GM23338 (cell line): ENCODE results near the gene CHN2. TPM values are rescaled to one million over a fixed set of nuclear protein-coding genes. Genes with fewer than 3 reads are reported as not detected.

ENCODE experiments used
- ATAC-seq: fragments of 200-7000 bp; cut with Tn5 transposase; 3 replicates; pipeline ENCODE4 v1.9.1; 2020
- DNase-seq: peaks from one replicate; pipeline ENCODE4 v3.0.0-alpha.2; 2015; ENCODE audit warnings: low spot score
- H2AFZ ChIP-seq: fragments of 200-600 bp; sonication (generic); 2 replicates; pipeline ENCODE4 v1.8.0; 2016; ENCODE audit warnings: antibody characterized with exemption, mild to moderate bottlenecking, moderate library complexity
- H3F3A ChIP-seq: fragments of 200-600 bp; sonication (generic); replicated peaks from 2 replicates; pipeline ENCODE4 v1.8.0; 2017; ENCODE audit warnings: antibody characterized with exemption, mixed run types, low read depth
- H3K27ac ChIP-seq: fragments of 200-600 bp; sonication (generic); 2 replicates; pipeline ENCODE4 v1.6.1; 2016; ENCODE audit warnings: low read depth
- H3K27me3 ChIP-seq: fragments of 200-600 bp; sonication (generic); 2 replicates; pipeline ENCODE4 v1.8.0; 2016; ENCODE audit warnings: mild to moderate bottlenecking, mixed run types, moderate library complexity; ENCODE audit not compliant: insufficient read depth
- H3K36me3 ChIP-seq: fragments of 200-600 bp; sonication (generic); 2 replicates; pipeline ENCODE4 v1.8.0; 2016; ENCODE audit warnings: mild to moderate bottlenecking; ENCODE audit not compliant: insufficient read depth
- H3K4me1 ChIP-seq: fragments of 200-600 bp; sonication (generic); 2 replicates; pipeline ENCODE4 v1.8.0; 2016; ENCODE audit warnings: mild to moderate bottlenecking, moderate library complexity; ENCODE audit not compliant: insufficient read depth
- H3K4me2 ChIP-seq: fragments of 200-600 bp; sonication (generic); 2 replicates; pipeline ENCODE4 v1.7.1; 2017; ENCODE audit warnings: mixed run types
- H3K4me3 ChIP-seq: fragments of 200-600 bp; sonication (generic); 2 replicates; pipeline ENCODE4 v1.6.1; 2016; ENCODE audit warnings: mixed run types
- H3K79me2 ChIP-seq: fragments of 200-600 bp; sonication (generic); replicated peaks from 2 replicates; pipeline ENCODE4 v1.8.0; 2017; ENCODE audit warnings: mild to moderate bottlenecking; ENCODE audit not compliant: insufficient read depth
- H3K9me2 ChIP-seq: fragments of 200-600 bp; sonication (generic); 2 replicates; pipeline ENCODE4 v1.8.0; 2017; ENCODE audit not compliant: insufficient read depth
- H4K20me1 ChIP-seq: fragments of 200-600 bp; sonication (generic); replicated peaks from 2 replicates; pipeline ENCODE4 v1.8.0; 2017; ENCODE audit warnings: mild to moderate bottlenecking; ENCODE audit not compliant: insufficient read depth
- H3K27ac Mint-ChIP-seq: 2 replicates; pipeline ENCODE4 v1.8.0; 2020; ENCODE audit warnings: inconsistent platforms, mild to moderate bottlenecking, moderate library complexity, mixed read lengths
- H3K27me3 Mint-ChIP-seq: 3 replicates; pipeline ENCODE4 v1.8.0; 2022; ENCODE audit warnings: low read depth, mild to moderate bottlenecking, moderate library complexity, mixed read lengths, inconsistent platforms; ENCODE audit not compliant: insufficient read depth, poor library complexity
- H3K36me3 Mint-ChIP-seq: 3 replicates; pipeline ENCODE4 v1.8.0; 2021; ENCODE audit warnings: low read depth, mild to moderate bottlenecking, inconsistent platforms, moderate library complexity, mixed read lengths
- H3K4me1 Mint-ChIP-seq: 3 replicates; pipeline ENCODE4 v1.8.0; 2020; ENCODE audit warnings: mild to moderate bottlenecking, inconsistent platforms, mixed read lengths
- H3K4me3 Mint-ChIP-seq: 3 replicates; pipeline ENCODE4 v1.8.0; 2021; ENCODE audit warnings: moderate library complexity, mild to moderate bottlenecking, inconsistent platforms, mixed read lengths
- H3K9me3 Mint-ChIP-seq: 3 replicates; pipeline ENCODE4 v1.8.0; 2020; ENCODE audit warnings: moderate library complexity, mild to moderate bottlenecking, inconsistent platforms, mixed read lengths
- CREB1 ChIP-seq: fragments of 250-450 bp; sonication (Bioruptor Pico); IDR thresholded peaks from 2 replicates; pipeline ENCODE4 v1.5.0; 2020; ENCODE audit warnings: low read depth, mild to moderate bottlenecking, moderate library complexity
- CTCF ChIP-seq, 2 experiments: fragments of 200-600 bp in 1 of 2; sonication (generic) in 1 of 2; conservative IDR thresholded peaks; 2 replicates each; pipeline versions ENCODE4 v1.5.1 to v1.6.1; 2016 to 2017; ENCODE audit warnings: antibody characterized with exemption in 2 of 2, low read depth in 2 of 2, mild to moderate bottlenecking in 2 of 2, moderate library complexity in 1 of 2
- ETS1 ChIP-seq: IDR thresholded peaks from 2 replicates; pipeline ENCODE4 v1.6.1; 2016; ENCODE audit warnings: antibody characterized with exemption
- EZH2 ChIP-seq: fragments of 200-600 bp; sonication (generic); IDR thresholded peaks from one replicate; pipeline ENCODE4 v1.8.0; 2017; ENCODE audit warnings: antibody characterized with exemption, mild to moderate bottlenecking, low read depth; ENCODE audit not compliant: unreplicated experiment
- EZH2phosphoT487 ChIP-seq: fragments of 200-600 bp; sonication (generic); IDR thresholded peaks from one replicate; pipeline ENCODE4 v1.8.1; 2018; ENCODE audit warnings: antibody characterized with exemption; ENCODE audit not compliant: unreplicated experiment
- JUNB ChIP-seq: IDR thresholded peaks from one replicate; pipeline ENCODE4 v1.6.1; 2016; ENCODE audit warnings: antibody characterized with exemption; ENCODE audit not compliant: unreplicated experiment
- NANOG ChIP-seq: IDR thresholded peaks from 2 replicates; pipeline ENCODE4 v1.6.1; 2016; ENCODE audit warnings: antibody characterized with exemption, borderline replicate concordance
- POLR2AphosphoS5 ChIP-seq: IDR thresholded peaks from 2 replicates; pipeline ENCODE4 v1.6.1; 2016; ENCODE audit warnings: antibody characterized with exemption, low read depth
- REST ChIP-seq: IDR thresholded peaks from one replicate; pipeline ENCODE4 v1.6.1; 2018; ENCODE audit warnings: antibody characterized with exemption; ENCODE audit not compliant: unreplicated experiment
- STAT1 ChIP-seq: IDR thresholded peaks from one replicate; pipeline ENCODE4 v1.6.1; 2016; ENCODE audit warnings: antibody characterized with exemption; ENCODE audit not compliant: unreplicated experiment
- ZNF114 ChIP-seq: fragments of 250-450 bp; sonication (Bioruptor Pico); IDR thresholded peaks from 2 replicates; pipeline ENCODE4 v1.5.0; 2020; ENCODE audit warnings: mild to moderate bottlenecking, moderate library complexity
- ZNF331 ChIP-seq: fragments of 250-450 bp; sonication (Bioruptor Pico); IDR thresholded peaks from 2 replicates; pipeline ENCODE4 v1.5.0; 2020; ENCODE audit warnings: low read depth, mild to moderate bottlenecking, moderate library complexity
- ZNF462 ChIP-seq: fragments of 250-450 bp; sonication (Bioruptor Pico); IDR thresholded peaks from 2 replicates; pipeline ENCODE4 v1.5.0; 2020; ENCODE audit warnings: mild to moderate bottlenecking, moderate library complexity
- polyA plus RNA-seq: library from polyadenylated mRNA; unstranded; fragments of >200 nt; fragmentation: Nextera tagmentation; extraction: Ambion mirVana; gene quantifications from 2 replicates; pipeline ENCODE4 v1.2.1, GENCODE V29; 2016
- total RNA-seq: library from RNA; depleted of rRNA; stranded (reverse); fragments of >200 nt; shearing (Covaris generic); gene quantifications from 2 replicates; pipeline ENCODE4 v1.2.3, GENCODE V29; 2014

CHN2 gene
- total and polyA plus RNA-seq, 2 experiments from 2014 or later, result 6.1 to 7.5 TPM

GRCh38 chr7:29214056-29214455 lies 19.5 kb downstream of the CHN2 start:
- TF ChIP-seq EZH2phosphoT487, result no peak
- no peak for TF ChIP-seq CTCF (conservative IDR thresholded peaks at IDR 0.05; ENCODE audit: low read depth in 2 of 2)
- no peak for TF ChIP-seq CREB1 (CRISPR knock-in tag)
- TF ChIP-seq NANOG, result no peak
- TF ChIP-seq JUNB, result no peak
- no peak for TF ChIP-seq POLR2AphosphoS5
- no peak for TF ChIP-seq EZH2
- TF ChIP-seq ZNF331 (CRISPR knock-in tag), result no peak
- no peak for TF ChIP-seq ZNF462 (CRISPR knock-in tag)
- TF ChIP-seq ETS1, result no peak
- no peak for TF ChIP-seq ZNF114
- no peak for TF ChIP-seq STAT1
- TF ChIP-seq REST, result no peak
- Histone ChIP-seq H3K4me1 (peaks cover 13% of the 10 kb centered on the region), H2AFZ (no peak overlapping the region), H3F3A (no peaks in the 10 kb centered on the region), H3K27me3 (no peaks in the 10 kb centered on the region), H3K4me3 (no peak overlapping the region), H3K36me3 (no peaks in the 10 kb centered on the region), H3K9me2 (no peaks in the 10 kb centered on the region), H3K4me2 (no peak overlapping the region), H4K20me1 (no peaks in the 10 kb centered on the region), H3K27ac (no peak overlapping the region), H3K79me2 (no peaks in the 10 kb centered on the region)
- H3K27me3 Mint-ChIP-seq, result peaks cover 3% of the 10 kb centered on the region
- ATAC-seq (no peak), DNase-seq (no peak)
- H3K27ac Mint-ChIP-seq, result no peak overlapping the region
- no peak overlapping the region for H3K4me3 Mint-ChIP-seq
- no peaks in the 10 kb centered on the region for H3K36me3 Mint-ChIP-seq
- H3K9me3 Mint-ChIP-seq, result no peaks in the 10 kb centered on the region
- peaks cover 17% of the 10 kb centered on the region for H3K4me1 Mint-ChIP-seq
